Endothelial cell of umbilical vein (primary cell): ENCODE measurements around the gene HADH. TPM values are rescaled to one million over a fixed set of nuclear protein-coding genes. Genes with fewer than 3 reads are reported as not detected.

Experiments used
- BruUV-seq: library from RNA; stranded (reverse); fragments of 400-500 nt; replicated peaks from 2 replicates; lab custom pipeline; 2021; lab: Mats Ljungman, UMichigan
- CTCF ChIA-PET: fragments of 300-600, 350-600 bp; sonication (Branson Sonifier 250); formaldehyde crosslinking; loops from one replicate; lab custom pipeline; 2021; ENCODE audit warnings: antibody characterized with exemption, inconsistent platforms; lab: Charles Lee
- POLR2A ChIA-PET: fragments of 300-600, 350-600 bp; sonication (Branson Sonifier 250); formaldehyde crosslinking; loops from one replicate; lab custom pipeline; 2021; ENCODE audit warnings: antibody characterized with exemption, inconsistent platforms; lab: Charles Lee
- DNase-seq: peaks from one replicate; pipeline ENCODE4 v3.0.0-alpha.2; 2011; ENCODE audit warnings: low read depth, low spot score
- FAIRE-seq: peaks from 2 replicates; lab custom pipeline; 2011; peaks lifted over from hg19 to GRCh38; lab: Jason Lieb, UNC
- H2AFZ ChIP-seq: 2 replicates; pipeline ENCODE4 v1.6.0; 2012; ENCODE audit warnings: low read depth, low read length, control low read depth, inconsistent platforms
- H3K27ac ChIP-seq: 2 replicates; pipeline ENCODE4 v1.5.1; 2011; ENCODE audit warnings: low read depth, mild to moderate bottlenecking, control low read depth, low read length, moderate library complexity; ENCODE audit not compliant: insufficient read depth
- H3K27me3 ChIP-seq, 2 experiments: 2 replicates each; pipeline versions ENCODE4 v1.6.0 to v1.6.1; 2011; ENCODE audit warnings: low read length in 2 of 2, mixed read lengths in 1 of 2; ENCODE audit not compliant: control insufficient read depth in 2 of 2, insufficient read depth in 2 of 2
- H3K36me3 ChIP-seq, 2 experiments: 2 replicates in 1 of 2; 3 replicates in 1 of 2; pipeline ENCODE4 v1.5.1; 2011; ENCODE audit warnings: low read length in 2 of 2, mild to moderate bottlenecking in 1 of 2, moderate library complexity in 1 of 2; ENCODE audit not compliant: control insufficient read depth in 2 of 2, insufficient read depth in 2 of 2; ENCODE audit errors: extremely low read depth in 1 of 2
- H3K4me1 ChIP-seq: 3 replicates; pipeline ENCODE4 v1.5.1; 2011; ENCODE audit warnings: mild to moderate bottlenecking, low read length; ENCODE audit not compliant: control insufficient read depth, insufficient read depth; ENCODE audit errors: extremely low read depth
- H3K4me2 ChIP-seq: 2 replicates; pipeline ENCODE4 v1.6.1; 2011; ENCODE audit warnings: low read length, control low read depth, mixed read lengths; ENCODE audit not compliant: insufficient read depth
- H3K4me3 ChIP-seq, 3 experiments: fragments of 200-600 bp in 1 of 3; sonication (generic), shearing (Covaris generic) in 1 of 3; replicated peaks in 1 of 3; 2 replicates each; pipeline ENCODE4 v1.5.1; 2011 to 2016; ENCODE audit warnings: control low read depth in 3 of 3, low read length in 3 of 3, mild to moderate bottlenecking in 2 of 3, inconsistent platforms in 1 of 3, low read depth in 1 of 3, moderate library complexity in 1 of 3; ENCODE audit not compliant: insufficient read depth in 1 of 3
- H3K79me2 ChIP-seq: 2 replicates; pipeline ENCODE4 v1.6.0; 2012; ENCODE audit warnings: low read length, inconsistent platforms; ENCODE audit not compliant: control insufficient read depth, insufficient read depth
- H3K9ac ChIP-seq: replicated peaks from 2 replicates; pipeline ENCODE3; 2011; ENCODE audit warnings: low read length, control low read depth; ENCODE audit not compliant: insufficient read depth; ENCODE audit errors: extremely low read depth
- H3K9me1 ChIP-seq: replicated peaks from 3 replicates; pipeline ENCODE4 v1.6.0; 2011; ENCODE audit warnings: mild to moderate bottlenecking, low read length; ENCODE audit not compliant: control insufficient read depth, insufficient read depth; ENCODE audit errors: extremely low read depth
- H3K9me3 ChIP-seq: replicated peaks from 2 replicates; pipeline ENCODE4 v1.5.1; 2012; ENCODE audit warnings: low read length, inconsistent platforms; ENCODE audit not compliant: control insufficient read depth, insufficient read depth
- H4K20me1 ChIP-seq: replicated peaks from 2 replicates; pipeline ENCODE3; 2011; ENCODE audit warnings: mild to moderate bottlenecking, low read length; ENCODE audit not compliant: control insufficient read depth, insufficient read depth; ENCODE audit errors: extremely low read depth
- CTCF ChIP-seq, 2 donors: IDR thresholded peaks; 1 replicate in 1 of 2; 2 replicates in 1 of 2; pipeline ENCODE4 v1.5.1; 2011; ENCODE audit warnings: low read length in 2 of 2, mild to moderate bottlenecking in 2 of 2, moderate library complexity in 2 of 2, control low read depth in 1 of 2, inconsistent platforms in 1 of 2, low read depth in 1 of 2; ENCODE audit not compliant: insufficient read depth in 1 of 2; ENCODE audit errors: extremely low read depth in 1 of 2
- EZH2 ChIP-seq: IDR thresholded peaks from 2 replicates; pipeline ENCODE4 v1.6.1; 2012; ENCODE audit warnings: borderline replicate concordance, low read depth, mild to moderate bottlenecking, moderate library complexity, low read length, inconsistent platforms; ENCODE audit not compliant: severe bottlenecking
- FOS ChIP-seq: IDR thresholded peaks from 2 replicates; pipeline ENCODE4 v1.6.1; 2011; ENCODE audit warnings: mild to moderate bottlenecking, low read length, moderate library complexity, borderline replicate concordance; ENCODE audit not compliant: insufficient read depth
- GATA2 ChIP-seq: IDR thresholded peaks from 2 replicates; pipeline ENCODE4 v1.7.0; 2011; ENCODE audit warnings: low read depth, mild to moderate bottlenecking, moderate library complexity, mixed read lengths, low read length; ENCODE audit not compliant: insufficient read length, insufficient read depth
- JUN ChIP-seq: IDR thresholded peaks from 2 replicates; pipeline ENCODE4 v1.6.1; 2011; ENCODE audit warnings: borderline replicate concordance, low read depth; ENCODE audit not compliant: insufficient read length, insufficient read depth
- MYC ChIP-seq: IDR thresholded peaks from one replicate; pipeline ENCODE4 v1.6.1; 2011; ENCODE audit warnings: mild to moderate bottlenecking, low read depth, low read length
- POLR2A ChIP-seq: IDR thresholded peaks from 2 replicates; pipeline ENCODE4 v1.6.1; 2012; ENCODE audit warnings: low read depth, mild to moderate bottlenecking, control low read depth, low read length
- POLR2AphosphoS5 ChIP-seq: IDR thresholded peaks from 2 replicates; pipeline ENCODE4 v1.6.1; 2012; ENCODE audit warnings: low read depth, mild to moderate bottlenecking, control low read depth, low read length, moderate library complexity; ENCODE audit not compliant: insufficient read depth
- dilution Hi-C: fragments of 300-500 bp; cut with MboI; formaldehyde crosslinking; loops from one replicate; pipeline ENCODE4 v1.15.0; 2019; ENCODE audit warnings: low sequenced_read_pairs; ENCODE audit not compliant: extremely low pct_ligation_motif_present
- intact Hi-C: fragments of 100-400 bp; cut with micrococcal nuclease; formaldehyde crosslinking; loops from one replicate; pipeline ENCODE4 v1.10.0; 2022
- polyA plus RNA-seq, 4 experiments: library from polyadenylated mRNA; depleted of rRNA in 3 of 4; stranded (reverse) in 3 of 4; unstranded in 1 of 4; fragments of >200 nt; gene quantifications; 2 replicates each; pipeline versions ENCODE4 v1.2.1 to v1.2.3, GENCODE V29; 2011 to 2012; ENCODE audit warnings: missing spikeins in 1 of 4
- total RNA-seq: library from RNA; stranded (reverse); gene quantifications from 2 replicates; pipeline ENCODE4 v1.2.3, GENCODE V29; 2021
- TF ChIP-seq, protein P1 (sequence below): IDR thresholded peaks from 2 replicates; pipeline ENCODE4 v1.6.1; 2011; ENCODE audit not compliant: insufficient read depth, insufficient read length

Gene HADH
- total and polyA plus RNA-seq, 2 donors (not counting 3 experiments of a cell fraction or from before 2014, with no cell fraction given): 19.2 to 20.3 TPM

DNA sequence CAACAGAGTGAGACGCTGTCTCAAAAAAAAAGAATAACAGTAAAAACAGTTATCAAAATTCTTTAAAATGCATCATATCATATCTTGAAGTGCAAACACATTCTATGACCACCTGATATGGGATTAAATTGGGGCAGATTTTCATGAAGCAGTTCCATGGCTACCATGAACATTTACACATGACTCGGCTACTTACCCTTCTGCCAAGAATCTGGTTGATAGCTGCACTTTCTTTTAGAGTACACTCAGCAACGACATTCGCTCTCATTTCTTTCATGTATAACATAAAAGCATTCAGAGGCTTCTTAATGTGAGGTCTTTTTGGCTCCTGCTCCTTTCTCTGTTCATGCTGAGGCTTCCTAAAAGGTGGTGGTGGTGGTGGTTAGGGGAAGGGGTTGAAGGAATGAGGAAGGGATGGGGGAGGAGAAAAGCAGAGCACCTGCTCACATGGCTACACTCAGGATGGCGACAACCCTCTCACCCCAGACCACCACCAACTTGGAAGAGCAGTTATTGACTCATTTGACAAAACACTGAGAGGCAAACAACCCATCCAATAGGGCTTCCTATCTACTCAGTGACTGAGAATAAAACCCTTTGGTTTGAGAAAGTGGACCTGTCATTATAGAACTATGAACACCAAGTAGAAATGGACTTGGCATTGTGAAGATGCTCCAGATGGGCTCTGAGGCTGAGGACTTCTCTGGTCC, 88.5 kb downstream of the HADH start:
- POLR2A ChIA-PET: no interaction called here
- Histone ChIP-seq H3K9ac (no peak overlapping the region), H2AFZ (no peak overlapping the region), H3K4me2 (no peak overlapping the region), H3K9me3 (no peaks in the 10 kb centered on the region), H3K79me2 (no peaks in the 10 kb centered on the region), H3K36me3 (no peaks in the 10 kb centered on the region), H3K4me3 (no peak overlapping the region), H4K20me1 (no peaks in the 10 kb centered on the region), H3K4me1 (no peaks in the 10 kb centered on the region), H3K9me1 (no peaks in the 10 kb centered on the region), H3K27me3 (peaks cover 2% of the 10 kb centered on the region in 2 experiments), H3K27ac (no peak overlapping the region)
- DNase-seq (no peak), FAIRE-seq (no peak)
- CTCF ChIA-PET: no interaction called here
- TF ChIP-seq GATA2 (no peak), POLR2AphosphoS5 (no peak), EZH2 (no peak), FOS (no peak), POLR2A (no peak), JUN (no peak), MYC (no peak), CTCF (IDR thresholded peaks at IDR 0.05; ENCODE audit: extremely low read depth in 1 of 2, insufficient read depth in 1 of 2, low read depth in 1 of 2, low read length in 2 of 2) (no peak)
- TF ChIP-seq, protein P1, sequence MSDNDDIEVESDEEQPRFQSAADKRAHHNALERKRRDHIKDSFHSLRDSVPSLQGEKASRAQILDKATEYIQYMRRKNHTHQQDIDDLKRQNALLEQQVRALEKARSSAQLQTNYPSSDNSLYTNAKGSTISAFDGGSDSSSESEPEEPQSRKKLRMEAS: no peak
- dilution Hi-C loops: no loop called here
- intact Hi-C loops: no loop called here
- BruUV-seq: no TSS peak
